ENCODE data around the gene MCTP1. TPM values are rescaled to one million over a fixed set of nuclear protein-coding genes. Genes with fewer than 3 reads are reported as not detected.

Gene MCTP1
- total RNA-seq, 2 experiments from 2014 or later: not detected

DNA sequence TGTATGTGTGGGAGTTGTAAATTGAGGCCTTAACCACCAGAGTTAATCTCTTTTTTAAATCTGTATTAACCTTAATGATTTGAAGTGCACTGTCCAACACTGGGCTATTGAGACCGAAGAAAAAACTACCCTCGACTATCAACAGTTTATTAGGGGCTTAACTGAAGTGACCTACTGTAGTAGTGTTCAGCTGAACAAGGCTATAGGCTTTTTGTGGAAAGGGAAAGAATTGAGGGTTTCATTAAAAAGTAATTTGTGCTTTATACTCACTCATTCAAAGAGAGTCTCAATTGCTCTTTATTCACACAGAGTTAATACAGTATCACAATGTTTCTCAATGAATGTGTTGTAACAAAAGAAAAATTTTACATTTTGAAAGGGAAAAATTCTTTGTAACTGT, 399.0 kb downstream of the MCTP1 start:
- Histone ChIP-seq H2AFZ (ENCODE audit: low read length) (no peak overlapping the region), H3K36me3 (ENCODE audit: insufficient read depth, low read length) (no peaks in the 10 kb centered on the region), H3K9me3 (ENCODE audit: low read length) (no peaks in the 10 kb centered on the region), H3K79me2 (ENCODE audit: insufficient read depth, low read depth, low read length) (no peaks in the 10 kb centered on the region), H3K9me2 (ENCODE audit: insufficient read depth, low read length) (no peaks in the 10 kb centered on the region), H3K4me1 (ENCODE audit: insufficient read depth, low read length, poor library complexity, severe bottlenecking) (no peaks in the 10 kb centered on the region), H3K4me3 (ENCODE audit: low read depth, low read length, poor library complexity, severe bottlenecking) (no peak overlapping the region), H3K27ac (ENCODE audit: low read depth, low read length, poor library complexity, severe bottlenecking) (no peak overlapping the region), H3K4me2 (ENCODE audit: low read length) (no peak overlapping the region), H4K20me1 (ENCODE audit: insufficient read depth, low read length) (no peaks in the 10 kb centered on the region)
- intact Hi-C loops (cut with micrococcal nuclease; ENCODE audit: unreplicated experiment): no loop called here
- no peak for DNase-seq (ENCODE audit: low spot score)
- CTCF ChIA-PET (ENCODE audit: unreplicated experiment): no interaction called here
- no peak for TF ChIP-seq CTCF (conservative IDR thresholded peaks at IDR 0.05; ENCODE audit: low read length)
- TF ChIP-seq EZH2phosphoT487 (IDR thresholded peaks at IDR 0.05; ENCODE audit: borderline replicate concordance, low read depth, low read length): no peak
- BruUV-seq (replicated peaks): no TSS peak
- POLR2A ChIA-PET: interaction anchor here (0.7 kb wide), 1 partner anchor 112 kb away, joined by 4 read pairs; no protein-coding TSS in a partner anchor

DNA sequence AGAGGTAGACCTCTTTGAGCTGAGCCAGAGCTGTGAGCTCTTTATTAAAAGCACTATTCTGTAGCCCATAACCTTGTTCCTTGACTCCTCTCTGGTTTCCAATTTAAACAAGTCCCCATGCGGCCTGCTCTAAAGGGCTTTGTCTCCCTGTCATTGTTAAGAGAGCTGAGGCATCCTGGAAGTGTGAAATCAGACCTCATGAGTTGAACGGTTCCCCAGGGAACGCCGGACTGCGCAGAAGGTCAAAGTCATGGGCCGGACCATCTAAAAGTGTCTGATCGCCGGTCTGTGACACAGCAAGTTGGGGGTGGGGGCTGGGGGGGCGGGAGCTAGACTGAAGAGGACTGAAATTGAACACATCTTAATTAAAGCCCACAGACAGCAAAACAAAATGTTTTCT, 400.6 kb downstream of the MCTP1 start:
- H3K79me2 ChIP-seq (ENCODE audit: insufficient read depth, low read depth, low read length): no peaks in the 10 kb centered on the region
- H3K27ac ChIP-seq (ENCODE audit: low read depth, low read length, poor library complexity, severe bottlenecking): no peak overlapping the region
- H4K20me1 ChIP-seq (ENCODE audit: insufficient read depth, low read length): no peaks in the 10 kb centered on the region
- no peak overlapping the region for H3K4me2 ChIP-seq (ENCODE audit: low read length)
- no peak overlapping the region for H3K4me3 ChIP-seq (ENCODE audit: low read depth, low read length, poor library complexity, severe bottlenecking)
- H2AFZ ChIP-seq (ENCODE audit: low read length): no peak overlapping the region
- intact Hi-C loops (cut with micrococcal nuclease; ENCODE audit: unreplicated experiment): no loop called here
- BruUV-seq (replicated peaks): no TSS peak
- ChIA-PET POLR2A (interaction anchor here (0.6 to 0.9 kb wide), 2 partner anchors 17 to 77 kb away, joined by 3 to 4 read pairs; no protein-coding TSS in a partner anchor), CTCF (ENCODE audit: unreplicated experiment) (no interaction called here)
- H3K36me3 ChIP-seq (ENCODE audit: insufficient read depth, low read length): no peaks in the 10 kb centered on the region
- TF ChIP-seq CTCF (conservative IDR thresholded peaks at IDR 0.05; ENCODE audit: low read length) (no peak), EZH2phosphoT487 (IDR thresholded peaks at IDR 0.05; ENCODE audit: borderline replicate concordance, low read depth, low read length) (no peak)
- H3K9me2 ChIP-seq (ENCODE audit: insufficient read depth, low read length): no peaks in the 10 kb centered on the region
- H3K9me3 ChIP-seq (ENCODE audit: low read length): no peaks in the 10 kb centered on the region
- no peak for DNase-seq (ENCODE audit: low spot score)
- H3K4me1 ChIP-seq (ENCODE audit: insufficient read depth, low read length, poor library complexity, severe bottlenecking): no peaks in the 10 kb centered on the region

DNA sequence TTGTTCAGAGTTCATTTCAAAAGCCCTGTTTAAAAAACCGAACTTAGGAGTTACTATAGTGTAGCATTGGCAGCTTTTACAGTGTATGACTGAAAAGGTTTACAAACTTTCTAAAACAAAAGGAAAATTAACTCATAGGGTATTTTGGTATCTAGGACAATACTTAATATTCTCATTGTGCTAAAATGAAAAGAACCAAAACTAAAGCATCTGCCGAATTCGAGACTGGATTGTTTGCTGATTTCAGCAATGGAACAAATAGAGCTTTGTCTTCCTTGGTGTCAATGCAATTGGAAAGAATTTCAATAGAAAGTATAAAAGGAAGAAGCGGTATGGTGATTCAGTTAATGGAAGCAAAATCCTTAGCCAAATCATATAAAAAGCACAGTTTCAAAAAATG, 412.4 kb downstream of the MCTP1 start:
- H3K9me2 ChIP-seq (ENCODE audit: insufficient read depth, low read length): no peaks in the 10 kb centered on the region

More for the DNA sequence above, 412.4 kb downstream of the MCTP1 start:
- ChIA-PET CTCF (ENCODE audit: unreplicated experiment) (no interaction called here), POLR2A (no interaction called here)
- no peaks in the 10 kb centered on the region for H3K9me3 ChIP-seq (ENCODE audit: low read length)
- no peak for DNase-seq (ENCODE audit: low spot score)
- no peak overlapping the region for H3K4me2 ChIP-seq (ENCODE audit: low read length)
- no peaks in the 10 kb centered on the region for H3K36me3 ChIP-seq (ENCODE audit: insufficient read depth, low read length)
- no peaks in the 10 kb centered on the region for H3K4me1 ChIP-seq (ENCODE audit: insufficient read depth, low read length, poor library complexity, severe bottlenecking)
- no TSS peak for BruUV-seq (replicated peaks)
- H3K4me3 ChIP-seq (ENCODE audit: low read depth, low read length, poor library complexity, severe bottlenecking): no peak overlapping the region
- intact Hi-C loops (cut with micrococcal nuclease; ENCODE audit: unreplicated experiment): no loop called here
- H4K20me1 ChIP-seq (ENCODE audit: insufficient read depth, low read length): no peaks in the 10 kb centered on the region
- no peak overlapping the region for H3K27ac ChIP-seq (ENCODE audit: low read depth, low read length, poor library complexity, severe bottlenecking)
- no peaks in the 10 kb centered on the region for H3K79me2 ChIP-seq (ENCODE audit: insufficient read depth, low read depth, low read length)
- TF ChIP-seq CTCF (conservative IDR thresholded peaks at IDR 0.05; ENCODE audit: low read length) (no peak), EZH2phosphoT487 (IDR thresholded peaks at IDR 0.05; ENCODE audit: borderline replicate concordance, low read depth, low read length) (no peak)
- H2AFZ ChIP-seq (ENCODE audit: low read length): no peak overlapping the region
